OCI-LY3 (cell line): ENCODE measurements around the gene TRAF3.

Experiments
- CTCF ChIP-seq: fragments of 200-600, 300-600 bp; sonication (generic); IDR thresholded peaks from 2 replicates; pipeline ENCODE4 v1.5.1; 2014; ENCODE audit warnings: antibody characterized with exemption, low read length, low read depth
- EZH2phosphoT487 ChIP-seq: fragments of 200-600 bp; shearing (Covaris generic); IDR thresholded peaks from 2 replicates; pipeline ENCODE4 v1.6.1; 2018; ENCODE audit warnings: antibody characterized with exemption, mixed run types, low read depth

GRCh38 chr14:102958461-102958860 lies 181.2 kb downstream of the TRAF3 start:
- TF ChIP-seq CTCF = no peak
- no peak for TF ChIP-seq EZH2phosphoT487
